OCI-LY7 (cell line): ENCODE results near the gene TSSK3. TPM values are rescaled to one million over a fixed set of nuclear protein-coding genes. Genes with fewer than 3 reads are reported as not detected.

Experiments used
- BruUV-seq: library from RNA; stranded (reverse); fragments of 400-500 nt; replicated peaks from 2 replicates; lab custom pipeline; 2021; lab: Mats Ljungman, UMichigan
- CTCF ChIA-PET: fragments of 300-600 bp; sonication (Branson Sonifier 250); formaldehyde crosslinking; loops from one replicate; lab custom pipeline; 2022; ENCODE audit warnings: antibody characterized with exemption; ENCODE audit not compliant: unreplicated experiment; lab: Charles Lee
- POLR2A ChIA-PET: fragments of 300-600 bp; sonication (Branson Sonifier 250); formaldehyde crosslinking; loops from one replicate; lab custom pipeline; 2022; ENCODE audit warnings: antibody characterized with exemption; lab: Charles Lee
- DNase-seq: peaks from one replicate; pipeline ENCODE4 v3.0.0-alpha.2; 2015; ENCODE audit warnings: low spot score
- H2AFZ ChIP-seq: fragments of 200-600 bp; sonication (generic), shearing (Covaris generic); 2 replicates; pipeline ENCODE4 v1.6.1; 2014; ENCODE audit warnings: mild to moderate bottlenecking, antibody characterized with exemption, low read length, moderate library complexity
- H3K27ac ChIP-seq: fragments of 200-600 bp; sonication (generic); 2 replicates; pipeline ENCODE4 v1.5.1; 2014; ENCODE audit warnings: mixed run types, low read depth, mild to moderate bottlenecking, moderate library complexity, low read length, inconsistent platforms; ENCODE audit not compliant: poor library complexity, severe bottlenecking
- H3K36me3 ChIP-seq: fragments of 200-600 bp; sonication (generic); 2 replicates; pipeline ENCODE4 v1.6.1; 2014; ENCODE audit warnings: mild to moderate bottlenecking, antibody characterized with exemption, low read length, moderate library complexity, mixed read lengths; ENCODE audit not compliant: insufficient read depth
- H3K4me1 ChIP-seq: fragments of 200-600 bp; sonication (generic); 2 replicates; pipeline ENCODE4 v1.5.1; 2014; ENCODE audit warnings: mild to moderate bottlenecking, low read length; ENCODE audit not compliant: insufficient read depth, poor library complexity, severe bottlenecking
- H3K4me2 ChIP-seq: fragments of 200-600 bp; sonication (generic); 2 replicates; pipeline ENCODE4 v1.6.1; 2014; ENCODE audit warnings: mild to moderate bottlenecking, low read length
- H3K4me3 ChIP-seq: fragments of 200-600 bp; sonication (generic); 2 replicates; pipeline ENCODE4 v1.5.1; 2014; ENCODE audit warnings: mild to moderate bottlenecking, low read depth, low read length; ENCODE audit not compliant: poor library complexity, severe bottlenecking
- H3K79me2 ChIP-seq: fragments of 200-600 bp; sonication (generic); 2 replicates; pipeline ENCODE4 v1.6.1; 2016; ENCODE audit warnings: low read depth, mild to moderate bottlenecking, low read length, moderate library complexity, mixed read lengths; ENCODE audit not compliant: insufficient read depth
- H3K9me2 ChIP-seq: fragments of 200-600 bp; sonication (generic); 2 replicates; pipeline ENCODE4 v1.6.1; 2016; ENCODE audit warnings: mild to moderate bottlenecking, low read length, mixed read lengths; ENCODE audit not compliant: insufficient read depth
- H3K9me3 ChIP-seq: fragments of 200-600 bp; sonication (generic); 2 replicates; pipeline ENCODE4 v1.6.1; 2014; ENCODE audit warnings: mild to moderate bottlenecking, mixed run types, low read length, mixed read lengths
- H4K20me1 ChIP-seq: fragments of 200-600 bp; sonication (generic); 2 replicates; pipeline ENCODE4 v1.6.1; 2014; ENCODE audit warnings: mild to moderate bottlenecking, antibody characterized with exemption, low read length, moderate library complexity, mixed read lengths; ENCODE audit not compliant: insufficient read depth
- CTCF ChIP-seq: fragments of 200-600 bp; sonication (generic); conservative IDR thresholded peaks from 2 replicates; pipeline ENCODE4 v1.5.1; 2014; ENCODE audit warnings: mild to moderate bottlenecking, antibody characterized with exemption, low read length, moderate library complexity, mixed read lengths
- EZH2phosphoT487 ChIP-seq: fragments of 200-600 bp; sonication (generic); IDR thresholded peaks from 2 replicates; pipeline ENCODE4 v1.6.1; 2018; ENCODE audit warnings: low read depth, borderline replicate concordance, mild to moderate bottlenecking, mixed run types, antibody characterized with exemption, low read length, moderate library complexity, mixed read lengths
- intact Hi-C: fragments of 100-400 bp; cut with micrococcal nuclease; formaldehyde crosslinking; loops from one replicate; pipeline ENCODE4 v1.10.0; 2022; ENCODE audit not compliant: unreplicated experiment
- total RNA-seq, 2 experiments: library from RNA; depleted of rRNA in 1 of 2; stranded (reverse); fragments of >200 nt in 1 of 2; shearing (Covaris generic) in 1 of 2; gene quantifications; 2 replicates each; pipeline ENCODE4 v1.2.3, GENCODE V29; 2014 to 2022

Gene TSSK3
- total RNA-seq, 2 experiments from 2014 or later = 2.0 to 7.8 TPM

DNA sequence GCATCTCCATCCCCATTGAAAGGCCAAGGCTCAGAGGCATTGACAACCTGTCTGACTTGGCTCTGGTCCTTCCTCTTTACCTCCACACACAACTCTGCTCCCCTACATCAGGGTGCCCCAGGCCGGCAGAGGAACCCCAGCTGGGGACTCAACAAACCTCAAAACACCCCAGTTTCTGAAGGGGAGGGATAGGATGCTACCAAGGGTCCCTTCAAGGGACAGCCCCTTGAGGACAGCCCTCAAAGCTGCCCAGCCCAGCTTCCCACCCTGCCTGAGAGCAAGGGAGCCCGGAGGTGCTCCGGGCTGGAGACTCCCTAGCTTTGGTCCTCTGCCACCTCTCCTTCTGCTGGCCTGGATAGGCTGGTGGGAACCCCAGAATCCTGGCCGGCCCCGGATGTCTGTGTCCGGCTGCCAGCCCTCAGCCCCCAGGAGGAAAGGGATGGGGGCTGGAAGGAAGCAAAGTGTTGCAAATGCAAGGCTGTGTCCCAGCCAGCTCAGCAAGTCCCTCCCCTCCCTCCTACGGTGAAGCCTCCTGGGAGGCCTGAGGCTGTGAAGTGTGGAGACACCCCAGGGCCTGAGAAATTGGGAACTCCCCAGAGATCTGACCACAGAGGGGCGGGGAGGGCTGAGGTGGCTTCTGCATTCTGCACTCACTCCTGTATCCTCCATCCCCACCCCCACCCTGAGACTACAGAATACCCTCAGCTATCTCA lies 25.2 kb upstream of the TSSK3 start:
- BruUV-seq = no TSS peak
- CTCF ChIA-PET = interaction anchor here (0.6 to 1.0 kb wide), 4 partner anchors 15 to 293 kb away, joined by 3 to 12 read pairs (median 4); no protein-coding TSS in a partner anchor
- Histone ChIP-seq H3K27ac (no peak overlapping the region), H3K9me3 (no peaks in the 10 kb centered on the region), H3K4me2 (peak overlapping the region; percentile 99), H4K20me1 (peaks cover 10% of the 10 kb centered on the region), H3K4me3 (peak overlapping the region; percentile 19), H3K36me3 (peaks cover 29% of the 10 kb centered on the region), H3K9me2 (no peaks in the 10 kb centered on the region), H2AFZ (no peak overlapping the region), H3K79me2 (peaks cover 27% of the 10 kb centered on the region), H3K4me1 (peaks cover 50% of the 10 kb centered on the region)
- POLR2A ChIA-PET = interaction anchor here (0.5 to 1.6 kb wide), 6 partner anchors 11 to 86 kb away, joined by 3 to 4 read pairs (median 4); partner anchors contain the start of gene LCK
- intact Hi-C loops = loop anchor here (1.0 to 5.0 kb wide), 3 partner anchors 14 to 480 kb away; partner anchors contain the start of genes S100PBP and YARS1
- TF ChIP-seq CTCF = no peak
- no peak for TF ChIP-seq EZH2phosphoT487
- DNase-seq = peak; percentile 51

DNA sequence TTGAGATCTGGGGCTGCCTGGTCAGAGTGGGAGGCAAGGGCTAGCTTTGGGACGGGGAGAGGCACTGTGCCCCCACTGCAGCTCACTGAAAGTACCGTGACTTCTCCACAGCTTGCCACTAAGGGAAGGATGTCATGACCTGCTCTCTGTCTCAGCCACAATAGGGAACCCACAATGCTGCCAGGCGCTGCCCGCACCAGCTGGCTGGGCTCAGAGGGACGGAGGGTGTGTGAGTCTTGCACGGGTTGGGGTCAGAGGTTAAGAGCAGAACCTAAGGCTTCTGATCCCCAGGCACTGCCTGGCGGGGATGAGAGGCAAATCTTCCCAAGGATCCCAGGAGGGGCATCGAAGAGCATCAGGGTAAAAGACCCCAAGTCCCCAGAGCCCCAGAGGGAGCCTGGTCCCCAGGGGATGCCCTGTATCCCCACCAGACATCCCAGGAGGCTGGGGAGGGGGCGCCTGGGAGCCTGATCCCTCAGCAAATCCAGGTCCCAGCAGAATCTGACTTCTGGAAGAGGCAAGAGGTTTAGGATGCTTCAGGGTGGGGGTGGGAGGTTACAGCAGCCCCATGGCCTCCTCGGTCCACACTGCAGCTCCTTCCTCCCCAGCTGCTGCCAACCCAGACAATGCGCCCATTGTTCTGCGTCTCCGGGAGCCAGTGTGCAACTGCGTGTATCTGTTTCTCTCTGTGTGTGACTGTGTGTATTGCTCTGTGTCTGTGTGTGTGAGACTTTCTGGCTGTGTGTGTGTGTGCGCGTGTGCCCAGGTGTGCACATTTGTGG lies 24.3 kb upstream of the TSSK3 start:
- Histone ChIP-seq H2AFZ (no peak overlapping the region), H3K9me2 (no peaks in the 10 kb centered on the region), H4K20me1 (peaks cover 10% of the 10 kb centered on the region), H3K79me2 (peaks cover 24% of the 10 kb centered on the region), H3K4me1 (peaks cover 42% of the 10 kb centered on the region), H3K9me3 (no peaks in the 10 kb centered on the region), H3K4me3 (peak overlapping the region; percentile 19), H3K4me2 (peak overlapping the region; percentile 99), H3K27ac (no peak overlapping the region), H3K36me3 (peaks cover 20% of the 10 kb centered on the region)
- CTCF ChIA-PET = interaction anchor here (0.6 to 1.0 kb wide), 3 partner anchors 14 to 294 kb away, joined by 3 to 12 read pairs (median 4); no protein-coding TSS in a partner anchor
- TF ChIP-seq EZH2phosphoT487 (no peak), CTCF (no peak)
- BruUV-seq = no TSS peak
- POLR2A ChIA-PET = interaction anchor here (0.6 to 1.2 kb wide), 3 partner anchors 12 to 87 kb away, joined by 3 to 4 read pairs (median 3); partner anchors contain the start of gene LCK
- intact Hi-C loops = loop anchor here (5.0 kb wide), 2 partner anchors 74 to 479 kb away; partner anchors contain the start of genes S100PBP and YARS1
- no peak for DNase-seq
